OCI-LY7 (cell line): Measurements from ENCODE around the gene SCART1.

Experiments
- EZH2phosphoT487 ChIP-seq: fragments of 200-600 bp; sonication (generic); IDR thresholded peaks from 2 replicates; pipeline ENCODE4 v1.6.1; 2018; ENCODE audit warnings: low read depth, borderline replicate concordance, mild to moderate bottlenecking, mixed run types, antibody characterized with exemption, low read length, moderate library complexity, mixed read lengths
- TF ChIP-seq, protein P1 (sequence below): fragments of 200-600 bp; sonication (generic); conservative IDR thresholded peaks from 2 replicates; pipeline ENCODE4 v1.5.1; 2014; ENCODE audit warnings: mild to moderate bottlenecking, antibody characterized with exemption, low read length, moderate library complexity, mixed read lengths

DNA sequence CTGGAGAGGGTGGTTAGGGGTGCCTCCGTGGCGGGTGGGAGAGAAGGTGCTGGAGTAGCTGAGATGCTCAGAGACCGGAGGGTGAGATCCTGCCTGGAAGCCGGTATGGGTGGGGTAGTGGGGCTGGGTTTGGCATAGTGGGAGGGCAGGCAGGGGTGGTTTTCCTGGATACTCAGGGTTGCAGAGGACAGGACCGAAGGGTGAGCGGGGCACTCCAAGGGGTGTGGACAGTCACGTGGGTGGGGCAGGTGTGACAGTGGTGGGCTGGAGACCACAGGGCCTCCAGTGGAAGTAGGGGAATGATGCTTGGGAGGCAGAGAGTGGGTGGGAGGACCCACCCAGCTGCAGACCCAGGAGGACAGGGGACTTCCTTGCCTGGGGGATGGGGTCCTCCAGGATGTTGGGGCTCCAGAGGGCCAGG lies 1.9 kb downstream of the SCART1 start:
- no peak for TF ChIP-seq EZH2phosphoT487
- TF ChIP-seq, protein P1, sequence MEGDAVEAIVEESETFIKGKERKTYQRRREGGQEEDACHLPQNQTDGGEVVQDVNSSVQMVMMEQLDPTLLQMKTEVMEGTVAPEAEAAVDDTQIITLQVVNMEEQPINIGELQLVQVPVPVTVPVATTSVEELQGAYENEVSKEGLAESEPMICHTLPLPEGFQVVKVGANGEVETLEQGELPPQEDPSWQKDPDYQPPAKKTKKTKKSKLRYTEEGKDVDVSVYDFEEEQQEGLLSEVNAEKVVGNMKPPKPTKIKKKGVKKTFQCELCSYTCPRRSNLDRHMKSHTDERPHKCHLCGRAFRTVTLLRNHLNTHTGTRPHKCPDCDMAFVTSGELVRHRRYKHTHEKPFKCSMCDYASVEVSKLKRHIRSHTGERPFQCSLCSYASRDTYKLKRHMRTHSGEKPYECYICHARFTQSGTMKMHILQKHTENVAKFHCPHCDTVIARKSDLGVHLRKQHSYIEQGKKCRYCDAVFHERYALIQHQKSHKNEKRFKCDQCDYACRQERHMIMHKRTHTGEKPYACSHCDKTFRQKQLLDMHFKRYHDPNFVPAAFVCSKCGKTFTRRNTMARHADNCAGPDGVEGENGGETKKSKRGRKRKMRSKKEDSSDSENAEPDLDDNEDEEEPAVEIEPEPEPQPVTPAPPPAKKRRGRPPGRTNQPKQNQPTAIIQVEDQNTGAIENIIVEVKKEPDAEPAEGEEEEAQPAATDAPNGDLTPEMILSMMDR: no peak
